Stimulated activated CD4-positive, alpha-beta T cell treated with anti-CD3 and anti-CD28 coated beads, Interleukin-1b, Interleukin-23, amount 100 ng/mL, for 48 hours (primary cell): Measurements from ENCODE around the gene ENO1.
"Not testable (repeated sequence)": the region's sequence is repeated elsewhere in the genome, so short reads cannot be mapped to it uniquely, and the experiment has no call there.

Experiments
- DNase-seq: peaks from one replicate; pipeline ENCODE4 v3.0.0-alpha.2; 2020

Gene ENO1

DNA sequence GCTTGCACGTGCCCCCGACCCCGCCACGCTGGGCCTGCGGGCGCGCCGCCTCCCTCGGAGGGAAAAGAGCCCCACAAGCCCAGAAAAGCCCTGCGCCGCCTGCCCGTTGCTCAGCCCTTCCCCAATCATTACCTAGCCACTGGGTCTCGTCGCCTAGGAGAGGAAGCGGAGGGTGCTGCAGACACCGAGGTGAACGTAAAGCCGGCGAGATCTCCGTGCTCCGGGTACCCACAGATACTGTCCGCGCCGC lies at the start of gene ENO1:
Gene ENO1 (minus strand): TSS at position 239 of the 250 bp plus-strand sequence. CDS start 3,778 bp downstream, outside the sequence.
- DNase-seq, result no peak

DNA sequence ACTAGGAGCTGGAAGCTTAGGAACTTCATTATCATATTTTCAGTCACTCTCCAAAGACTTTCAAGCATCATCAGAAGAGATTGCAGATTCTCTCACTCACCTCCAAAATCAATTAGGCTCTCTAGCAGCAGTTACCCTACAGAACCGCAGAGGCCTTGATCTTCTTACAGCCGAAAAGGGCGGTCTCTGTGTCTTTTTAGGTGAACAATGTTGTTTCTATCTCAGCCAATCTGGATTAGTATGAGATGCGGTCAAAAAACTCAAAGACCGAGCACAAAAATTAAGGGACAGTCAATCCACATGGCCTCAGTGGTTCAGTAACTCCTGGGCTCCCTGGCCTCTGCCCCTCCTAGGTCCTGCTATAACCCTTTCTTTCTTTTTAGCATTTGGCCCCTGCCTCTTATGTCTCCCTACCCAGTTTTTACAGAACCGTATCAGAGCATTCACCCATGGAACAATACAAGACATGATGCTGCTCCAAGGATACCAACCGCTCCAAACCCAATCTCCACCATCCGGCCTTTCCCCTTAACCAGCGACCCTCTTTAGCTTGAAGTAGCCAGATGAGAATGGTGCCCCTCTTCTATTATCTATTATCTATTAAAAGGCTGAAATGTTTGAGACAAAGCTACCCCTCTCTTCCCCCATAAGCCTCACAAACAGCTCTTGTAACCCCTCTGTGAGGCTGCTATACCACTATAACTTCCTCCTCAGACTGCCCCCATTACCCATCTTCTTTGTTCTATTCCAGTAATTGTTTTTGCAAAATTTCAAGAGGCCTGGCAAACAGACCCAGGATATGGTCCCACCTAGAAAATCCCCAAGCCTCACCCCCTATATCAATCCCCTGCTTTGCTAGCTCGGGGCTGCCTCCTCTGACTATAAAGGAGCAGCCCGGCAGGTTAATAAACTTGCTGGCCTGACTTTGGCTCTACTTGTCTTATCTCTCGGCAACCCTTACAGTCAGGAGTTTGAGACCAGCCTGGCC lies 48.5 kb upstream of the ENO1 start:
- no peak for DNase-seq

DNA sequence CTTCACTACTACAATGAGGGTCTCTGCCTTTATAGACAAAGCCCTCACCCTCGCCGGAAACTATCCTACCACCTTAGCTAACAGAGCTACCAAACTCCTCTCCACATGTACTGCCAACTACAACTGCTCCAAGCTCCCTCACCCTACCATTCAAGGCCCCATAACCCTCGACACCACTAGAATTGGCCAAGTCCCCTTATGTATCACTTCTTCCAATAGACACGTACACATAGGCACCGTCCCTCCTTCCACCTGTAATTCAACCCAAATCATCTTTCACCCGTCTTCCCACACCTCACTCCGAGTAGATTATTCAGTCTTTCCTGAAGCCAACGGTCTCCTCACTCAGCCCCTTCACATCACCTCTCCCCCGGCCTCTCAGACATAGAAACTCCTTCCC lies 47.5 kb upstream of the ENO1 start:
- no peak for DNase-seq

DNA sequence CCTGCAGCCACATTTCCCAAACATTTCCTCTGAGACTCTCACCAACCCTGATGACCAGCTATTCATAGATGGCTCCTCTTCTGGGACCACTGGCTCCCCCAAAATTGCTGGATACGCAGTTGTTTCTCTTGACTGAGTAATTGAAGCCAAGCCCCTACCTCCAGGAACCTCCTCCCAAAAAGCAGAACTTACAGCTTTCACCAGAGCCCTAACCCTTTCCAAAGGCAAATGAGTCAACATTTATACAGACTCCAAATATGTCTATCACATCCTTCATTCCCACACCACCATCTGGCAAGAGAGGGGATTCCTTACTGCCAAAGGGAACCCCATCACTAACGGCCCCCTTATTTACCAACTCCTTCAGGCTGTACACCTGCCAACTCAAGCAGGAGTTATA lies 46.9 kb upstream of the ENO1 start:
- DNase-seq, result no peak

DNA sequence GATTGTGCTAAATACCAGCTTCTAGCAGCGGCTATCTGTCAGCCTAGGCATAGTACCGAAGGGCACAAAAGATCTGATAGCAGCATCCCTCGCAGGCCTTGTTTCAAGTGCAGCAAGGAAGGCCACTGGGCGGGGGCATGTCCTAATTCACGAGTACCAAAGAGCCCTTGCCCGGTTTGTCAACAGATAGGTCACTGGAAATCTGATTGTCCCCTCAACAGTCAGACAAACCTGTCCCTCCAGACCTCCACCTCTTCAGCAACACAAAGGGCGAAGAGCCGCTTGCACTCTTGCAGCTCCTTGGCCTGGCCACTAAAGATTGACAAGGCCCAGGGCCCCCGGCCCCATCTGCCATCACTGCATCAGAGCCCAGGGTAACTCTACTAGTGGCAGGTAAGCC lies 44.5 kb upstream of the ENO1 start:
- no peak for DNase-seq

DNA sequence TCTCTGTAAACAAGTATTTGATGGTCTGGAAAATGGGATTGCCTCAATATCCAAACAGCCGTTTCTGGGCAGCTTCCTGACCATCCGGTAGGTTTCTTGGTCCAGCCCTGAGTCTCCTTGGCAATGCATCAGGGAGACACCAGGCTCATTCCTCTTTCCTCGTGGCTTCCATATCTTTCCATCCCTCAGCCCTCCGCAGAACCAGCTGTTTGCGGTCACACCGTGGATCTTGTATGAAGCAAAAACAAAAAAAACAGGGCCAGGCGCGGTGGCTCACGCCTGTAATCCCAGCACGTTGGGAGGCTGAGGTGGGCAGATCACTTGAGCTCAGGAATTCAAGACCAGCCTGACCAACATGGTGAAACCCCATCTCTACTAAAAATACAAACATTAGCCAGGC lies 39.0 kb upstream of the ENO1 start:
- not testable (repeated sequence) for DNase-seq

GRCh38 chr1:8915446-8915845 lies 37.0 kb upstream of the ENO1 start:
- no peak for DNase-seq

- no peak for DNase-seq
Measured at GRCh38 chr1:8914466-8914865, 36.0 kb upstream of the ENO1 start.

- no peak for DNase-seq
Measured at GRCh38 chr1:8913457-8913856, 35.0 kb upstream of the ENO1 start.

GRCh38 chr1:8911416-8912309 lies 33.2 kb upstream of the ENO1 start:
- DNase-seq, result no peak

GRCh38 chr1:8910914-8911313 lies 32.4 kb upstream of the ENO1 start:
- DNase-seq, result no peak

- DNase-seq, result no peak
Measured at GRCh38 chr1:8910331-8910730, 31.8 kb upstream of the ENO1 start.

DNA sequence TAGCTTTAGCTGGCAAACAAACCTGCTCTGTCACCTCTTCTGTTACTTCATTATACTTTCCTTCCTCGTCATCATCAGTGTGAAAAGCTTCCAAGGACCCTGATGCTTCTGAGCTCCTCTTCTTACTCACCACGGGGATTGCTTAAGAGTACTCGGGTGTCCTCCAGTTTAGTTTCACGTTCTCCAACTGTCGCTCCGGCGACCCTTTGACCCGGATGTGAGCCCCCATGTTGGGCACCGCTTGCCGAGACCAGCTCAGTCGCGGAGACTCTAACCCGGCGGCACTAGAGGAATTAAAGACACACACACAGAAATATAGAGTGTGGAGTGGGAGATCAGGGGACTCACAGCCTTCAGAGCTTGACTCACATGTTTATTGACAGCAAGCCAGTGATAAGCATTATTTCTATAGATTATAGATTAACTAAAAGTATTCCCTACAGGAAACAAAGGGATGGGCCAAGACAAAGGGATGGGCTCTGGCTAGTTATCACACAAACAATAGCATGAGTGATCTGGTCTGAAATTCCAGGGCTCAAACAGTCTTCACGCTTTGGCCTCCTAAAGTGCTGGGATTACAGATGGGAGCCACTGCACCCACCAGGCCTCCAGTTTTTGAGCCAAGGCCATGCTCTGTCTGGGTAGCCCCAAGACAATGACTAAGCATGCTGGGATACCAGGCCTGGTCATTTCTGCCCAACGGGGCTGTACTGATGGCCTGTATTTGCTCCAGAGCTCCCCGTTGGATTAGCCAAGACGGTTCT lies 30.1 kb upstream of the ENO1 start:
- DNase-seq, result no peak

DNA sequence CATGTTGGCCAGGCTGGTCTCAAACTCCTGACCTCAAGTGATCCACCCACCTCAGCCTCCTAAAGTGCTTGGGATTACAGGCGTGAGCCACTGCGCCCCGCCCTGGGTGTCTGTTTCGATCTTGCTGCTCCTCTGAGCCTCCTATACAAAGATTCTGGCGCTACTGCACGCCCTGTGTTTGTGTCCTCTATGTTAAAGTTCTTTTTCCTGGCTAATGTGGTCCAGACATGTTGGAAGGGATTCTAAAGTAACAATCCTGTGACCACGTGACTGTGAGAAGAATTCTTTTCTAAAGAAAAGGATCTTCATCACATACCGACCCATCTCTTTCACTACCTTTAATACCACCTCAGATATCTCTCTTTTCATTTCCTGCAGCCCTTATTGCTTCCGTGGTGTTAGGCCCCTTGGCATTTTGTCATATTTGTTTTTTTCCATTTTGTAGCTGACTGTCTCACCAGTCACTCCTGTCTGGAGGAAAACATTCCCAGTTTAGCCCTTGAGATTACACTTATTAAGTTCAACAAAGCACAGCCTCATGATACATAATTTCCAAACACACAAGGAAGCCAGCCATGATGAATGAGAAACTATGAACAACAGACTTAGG lies 27.2 kb upstream of the ENO1 start:
- DNase-seq, result no peak

DNA sequence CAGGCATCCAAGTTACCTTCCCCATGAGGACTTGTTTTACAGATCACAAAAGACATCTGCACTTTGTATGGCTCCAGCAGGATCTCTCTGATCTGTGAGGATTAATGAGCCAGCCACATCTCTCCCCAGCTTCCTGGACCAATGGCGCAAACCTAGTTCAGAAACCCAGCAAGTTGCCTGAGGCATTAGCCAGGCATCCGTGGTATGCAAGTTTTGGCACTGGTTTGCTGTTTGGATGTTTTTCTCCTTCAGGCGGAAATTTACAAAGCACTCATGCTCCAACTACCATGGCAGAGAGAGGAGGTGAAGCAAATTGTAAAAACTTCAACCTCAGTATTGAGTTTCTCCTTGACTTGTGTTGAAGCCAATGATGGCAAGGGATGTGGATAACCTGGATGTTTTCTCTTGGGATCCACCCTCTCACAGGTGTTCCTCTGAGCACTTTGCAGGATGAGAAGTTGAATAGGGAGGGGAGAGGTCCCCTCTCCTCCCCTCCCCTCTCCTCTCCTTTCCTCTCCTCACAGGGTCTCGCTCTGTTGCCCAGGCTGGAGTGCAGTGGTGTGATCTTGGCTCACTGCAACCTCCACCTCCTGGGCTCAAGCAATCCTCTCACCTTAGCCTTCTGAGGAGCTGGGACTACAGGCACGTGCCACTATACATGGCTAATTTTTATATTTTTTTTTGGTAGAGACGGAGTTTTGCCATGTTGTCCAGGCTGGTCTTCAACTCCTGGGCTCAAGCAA lies 25.6 kb upstream of the ENO1 start:
- no peak for DNase-seq

GRCh38 chr1:8903410-8903809 lies 24.9 kb upstream of the ENO1 start:
- DNase-seq, result peak; percentile 35

DNA sequence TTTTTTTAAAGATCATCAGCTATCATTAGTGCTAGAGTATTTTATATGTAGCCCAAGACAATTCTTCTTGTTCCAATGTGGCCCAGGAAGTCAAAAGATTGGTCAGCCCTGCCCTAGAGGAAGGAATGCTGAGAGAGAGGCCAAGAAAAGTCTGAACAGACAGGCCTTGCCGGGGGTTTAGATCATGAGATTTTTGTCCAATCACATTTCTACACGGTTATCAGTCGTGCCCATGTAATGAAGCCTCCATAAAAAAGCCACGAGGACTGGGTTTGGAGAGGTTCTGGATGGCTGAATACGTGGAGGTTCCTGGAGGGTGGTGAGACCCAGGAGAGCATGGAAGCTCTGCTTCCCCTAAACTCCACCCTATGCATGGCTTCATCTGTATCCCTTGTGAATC lies 24.3 kb upstream of the ENO1 start:
- DNase-seq, result no peak

GRCh38 chr1:8900684-8901083 lies 22.2 kb upstream of the ENO1 start:
- peak; percentile 15 for DNase-seq

GRCh38 chr1:8899046-8899445 lies 20.6 kb upstream of the ENO1 start:
- DNase-seq, result no peak

- DNase-seq, result not testable (repeated sequence)
Measured at GRCh38 chr1:8898418-8898817, 19.9 kb upstream of the ENO1 start.

DNA sequence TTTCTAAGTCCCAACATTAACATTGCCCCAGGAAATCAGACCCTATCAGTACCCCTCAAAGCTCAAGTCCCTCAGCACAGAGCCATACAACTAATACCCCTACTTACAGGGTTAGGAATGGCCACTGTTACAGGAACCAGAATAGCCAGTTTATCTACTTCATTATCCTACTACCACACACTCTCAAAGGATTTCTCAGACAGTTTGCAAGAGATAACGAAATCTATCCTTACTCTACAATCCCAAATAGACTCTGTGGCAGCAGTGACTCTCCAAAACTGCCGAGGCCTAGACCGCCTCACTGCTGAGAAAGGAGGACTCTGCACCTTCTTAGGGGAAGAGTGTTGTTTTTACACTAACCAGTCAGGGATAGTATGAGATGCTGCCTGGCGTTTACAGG lies 19.0 kb upstream of the ENO1 start:
- not testable (repeated sequence) for DNase-seq

DNA sequence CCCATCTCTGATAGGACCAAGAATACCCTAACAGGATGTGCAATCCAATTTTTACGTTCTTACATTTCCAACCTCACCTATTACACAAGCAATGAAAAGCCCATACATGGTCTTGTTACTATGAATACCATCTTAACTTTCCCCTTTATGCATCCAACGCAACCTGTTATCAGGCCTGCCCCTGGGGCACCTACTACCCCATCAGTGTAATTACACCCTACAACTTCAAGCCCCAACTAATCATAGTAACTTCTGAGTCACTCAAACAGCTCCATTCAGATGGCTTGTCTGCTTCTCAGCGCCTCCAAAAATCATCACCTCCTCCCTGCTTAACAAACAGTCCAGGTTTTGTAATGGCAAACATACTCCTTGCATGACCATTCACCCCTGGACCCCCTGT lies 18.3 kb upstream of the ENO1 start:
- not testable (repeated sequence) for DNase-seq
